HG02623 (cell line): ENCODE data around the gene NRG3.

Source experiments
- ATAC-seq: cut with Tn5 transposase; IDR thresholded peaks from one replicate; pipeline ENCODE4 v1.9.1; 2021; ENCODE audit warnings: moderate library complexity; ENCODE audit not compliant: unreplicated experiment

The NRG3 gene

DNA sequence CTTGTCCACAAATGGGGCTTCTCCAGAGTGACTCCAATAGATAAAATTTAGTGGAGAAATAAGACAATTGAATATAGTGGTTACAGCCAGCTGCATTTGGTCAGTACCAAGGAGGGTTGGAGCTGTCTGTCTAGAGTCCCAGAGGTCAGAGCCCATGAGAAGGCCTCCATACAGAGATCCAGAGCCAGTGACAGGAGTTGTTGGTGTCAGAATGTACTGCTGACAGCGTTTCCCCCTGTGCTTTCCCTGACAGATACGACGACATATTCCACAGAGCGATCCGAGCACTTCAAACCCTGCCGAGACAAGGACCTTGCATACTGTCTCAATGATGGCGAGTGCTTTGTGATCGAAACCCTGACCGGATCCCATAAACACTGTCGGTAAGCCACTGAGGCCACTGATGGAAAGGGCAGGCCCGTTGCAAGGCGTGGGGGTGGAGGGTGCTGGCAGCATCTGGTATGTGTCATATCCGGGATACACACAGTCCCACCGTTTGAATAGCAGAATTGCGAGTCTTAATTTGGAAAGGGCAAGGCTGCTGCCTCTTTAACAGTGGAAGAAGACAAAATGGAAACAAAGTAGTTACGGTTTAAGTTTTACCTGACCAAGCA is 483.6 kb downstream of the NRG3 start:
- ATAC-seq: no peak

DNA sequence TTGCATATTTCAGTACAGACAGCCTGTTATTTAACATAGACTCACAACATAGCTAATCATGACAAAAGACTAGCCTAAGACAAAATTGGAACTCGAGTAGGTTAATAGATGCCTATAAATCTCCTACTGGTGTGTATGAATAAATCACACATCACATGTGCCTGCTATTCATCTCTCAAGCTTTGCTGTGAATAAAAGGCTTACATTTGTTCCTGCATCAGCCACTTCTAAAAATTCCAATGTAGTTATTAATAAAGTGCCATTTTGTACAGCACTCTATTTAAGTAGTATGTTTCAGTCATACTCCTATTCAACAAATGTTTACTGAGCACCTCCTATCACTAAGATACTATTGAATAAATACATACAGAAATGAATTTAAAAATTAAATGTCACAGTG is 486.3 kb downstream of the NRG3 start:
- ATAC-seq: no peak

DNA sequence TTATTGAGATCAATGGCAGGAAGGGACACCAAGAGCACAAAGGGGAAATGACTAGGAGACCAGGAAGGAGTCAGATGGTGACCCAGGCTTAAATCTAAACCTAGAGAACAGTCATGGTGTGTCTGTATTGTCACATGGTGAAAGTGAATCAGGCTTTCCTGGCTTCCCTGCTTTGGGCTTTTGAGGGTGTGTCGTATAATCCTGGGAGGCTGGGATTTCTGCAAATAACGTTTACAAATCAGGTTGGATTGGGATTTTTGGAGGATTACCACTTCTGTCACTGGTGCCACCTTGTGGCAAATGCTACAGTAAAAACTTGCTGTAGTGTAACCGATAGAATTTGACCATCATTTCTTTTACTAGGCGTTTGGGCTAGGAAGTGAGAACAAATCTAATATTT is 502.6 kb downstream of the NRG3 start:
- no peak for ATAC-seq

GRCh38 chr10:82378146-82378545 is 503.2 kb downstream of the NRG3 start:
- no peak for ATAC-seq

DNA sequence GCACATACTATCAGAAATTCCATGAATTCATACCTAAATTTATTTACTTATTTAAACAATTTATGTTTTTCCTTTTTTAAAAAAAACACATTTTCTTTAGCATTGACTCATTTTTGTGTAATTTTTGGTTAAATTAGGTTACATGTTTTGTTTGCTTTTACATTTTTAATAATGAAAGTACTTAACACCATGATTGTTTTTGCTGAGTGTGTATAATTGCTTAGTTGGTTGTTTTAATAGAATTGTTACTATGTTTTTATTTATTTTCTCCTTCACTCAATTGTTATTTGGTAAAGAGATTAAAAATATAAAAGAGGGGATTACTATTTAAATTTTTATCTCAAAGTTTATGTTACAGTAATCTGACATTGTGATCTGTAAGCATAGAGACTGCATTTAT is 508.4 kb downstream of the NRG3 start:
- no peak for ATAC-seq

DNA sequence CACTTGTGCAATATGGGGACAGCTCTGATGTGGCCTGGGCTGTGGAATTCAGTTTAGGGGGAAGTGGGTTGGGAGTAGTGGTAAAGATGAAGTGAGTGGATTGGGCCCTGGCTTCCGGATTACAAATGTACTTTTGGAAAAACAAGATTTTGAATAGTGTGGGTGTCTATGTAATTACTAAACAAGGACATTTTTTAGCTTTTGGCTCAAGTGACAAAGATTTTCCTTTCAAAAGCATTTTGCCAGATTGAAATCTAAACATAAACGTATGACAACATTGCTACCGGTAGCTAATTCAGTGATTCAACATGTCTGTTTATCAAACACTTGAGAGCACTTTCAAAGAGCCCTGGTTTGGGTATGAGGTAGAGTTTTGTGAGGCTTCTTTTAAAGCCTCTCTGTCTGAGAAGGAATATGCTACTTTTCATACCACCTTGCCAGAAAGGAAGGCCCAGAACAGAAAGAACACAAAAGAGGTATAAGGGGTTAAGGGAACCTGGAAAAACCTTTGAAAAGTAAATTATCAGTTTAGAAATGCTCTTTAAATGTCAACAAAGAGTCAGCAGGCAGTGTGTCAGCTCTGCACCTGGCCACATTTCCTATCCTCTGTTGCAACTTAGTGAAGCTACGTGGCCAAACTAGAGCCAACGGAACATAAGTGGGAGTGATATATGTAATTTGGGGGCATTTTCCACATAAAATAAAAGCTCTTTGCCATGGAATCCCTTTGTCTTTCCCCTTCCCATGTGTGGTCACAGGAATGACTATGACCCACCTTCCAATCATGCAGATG is 516.1 kb downstream of the NRG3 start:
- ATAC-seq: no peak

DNA sequence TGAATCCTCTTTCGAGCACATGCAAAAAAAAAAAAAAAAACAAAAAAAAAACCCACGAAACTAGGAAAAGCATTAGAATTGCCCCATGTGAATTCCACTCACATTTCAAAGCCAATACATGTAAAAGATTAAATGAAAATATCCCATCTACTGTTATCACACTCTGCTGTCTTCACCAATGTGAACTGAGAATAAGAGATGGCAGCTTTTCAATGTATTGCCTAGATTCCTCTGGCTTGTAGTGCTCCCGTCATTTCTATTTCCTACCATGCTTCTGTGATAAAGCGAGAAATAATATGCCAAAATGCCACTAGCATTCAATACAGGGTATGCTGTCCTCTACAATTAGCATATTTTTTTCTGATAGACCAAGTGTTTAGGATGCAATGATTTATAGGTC is 517.0 kb downstream of the NRG3 start:
- ATAC-seq: no peak

GRCh38 chr10:82392533-82392932 is 517.5 kb downstream of the NRG3 start:
- no peak for ATAC-seq

DNA sequence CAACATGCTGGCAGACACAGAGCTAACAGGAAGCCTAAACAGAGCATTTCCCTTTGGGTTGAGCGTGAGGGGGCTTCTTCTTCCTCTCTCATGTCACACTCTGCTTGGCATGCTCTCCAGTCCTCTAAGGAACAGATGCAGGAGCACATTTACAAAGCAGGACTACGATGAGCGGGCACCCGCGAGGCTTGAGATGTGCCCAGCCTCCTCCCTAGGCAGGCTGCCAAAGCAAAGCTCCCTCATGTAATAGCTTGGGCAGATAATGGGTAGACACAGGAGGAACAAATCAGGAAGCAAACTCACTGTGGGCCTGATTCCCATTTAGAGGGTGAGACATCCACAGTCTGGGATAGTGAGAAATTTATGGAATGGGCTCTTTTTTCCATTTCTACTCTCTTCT is 519.1 kb downstream of the NRG3 start:
- no peak for ATAC-seq

GRCh38 chr10:82394987-82395386 is 520.0 kb downstream of the NRG3 start:
- no peak for ATAC-seq

DNA sequence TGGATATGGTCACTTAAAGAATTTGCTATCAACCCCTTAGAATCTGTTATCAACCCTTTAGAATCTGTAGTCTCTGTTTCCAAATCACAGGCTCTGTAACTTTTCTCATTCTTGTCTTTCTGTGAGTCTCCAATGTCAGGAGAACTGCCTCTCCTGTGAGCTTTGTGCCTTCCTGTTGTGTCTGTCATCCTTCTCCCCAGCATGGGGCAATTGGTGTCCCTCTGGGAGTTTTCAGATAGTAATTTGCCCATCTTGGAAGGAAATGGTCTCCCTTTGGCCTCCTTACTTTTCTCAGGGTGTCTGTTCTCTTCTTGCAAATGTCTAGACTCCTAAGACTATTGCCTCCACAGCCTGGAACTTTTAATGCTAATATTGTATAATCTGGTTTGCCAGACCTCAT is 521.9 kb downstream of the NRG3 start:
- ATAC-seq: no peak

- no peak for ATAC-seq
Measured at GRCh38 chr10:82397854-82398253, 522.9 kb downstream of the NRG3 start.

DNA sequence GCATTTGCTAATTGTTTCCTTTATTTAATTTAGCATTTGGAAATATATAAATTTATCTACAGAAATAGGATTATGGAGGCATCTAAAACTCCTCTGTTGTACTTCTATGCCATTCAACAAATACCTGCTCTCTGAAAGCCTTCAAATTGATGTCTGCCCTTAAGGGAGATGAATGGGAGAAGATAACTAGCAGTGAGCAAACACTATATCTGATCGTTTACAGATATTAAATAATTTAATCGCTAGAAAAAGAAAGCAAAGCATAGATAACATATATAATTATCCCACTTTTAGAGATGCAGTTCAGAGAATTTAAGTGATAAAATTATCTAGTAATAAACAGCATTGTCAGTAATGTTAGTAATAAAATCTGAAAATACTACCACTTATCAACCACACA is 524.9 kb downstream of the NRG3 start:
- no peak for ATAC-seq

GRCh38 chr10:82400841-82401240 is 525.8 kb downstream of the NRG3 start:
- no peak for ATAC-seq

DNA sequence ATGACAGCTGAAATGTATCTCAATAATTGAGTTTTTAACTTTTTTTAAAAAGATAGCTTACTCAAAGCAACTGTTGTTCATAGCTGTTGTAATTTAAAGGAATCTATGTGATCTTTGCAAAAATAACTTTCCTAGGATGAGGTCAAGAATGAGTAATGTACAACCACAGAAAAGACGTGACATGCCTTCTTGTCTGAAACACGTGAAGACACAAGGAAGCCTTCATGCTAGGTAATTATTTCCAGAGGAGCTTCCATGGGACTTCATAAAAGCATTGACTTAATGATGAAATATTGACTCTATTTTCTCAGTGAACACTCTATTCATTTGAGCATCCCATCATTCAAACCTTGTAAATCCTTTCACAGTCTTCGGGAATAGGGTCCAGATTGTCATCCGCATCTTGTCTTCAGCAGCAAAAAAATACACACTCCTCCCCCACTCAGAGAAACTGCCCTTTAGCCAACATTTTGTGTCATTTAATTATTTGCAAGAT is 528.0 kb downstream of the NRG3 start:
- ATAC-seq: no peak

- no peak for ATAC-seq
Measured at GRCh38 chr10:82409671-82410070, 534.7 kb downstream of the NRG3 start.

DNA sequence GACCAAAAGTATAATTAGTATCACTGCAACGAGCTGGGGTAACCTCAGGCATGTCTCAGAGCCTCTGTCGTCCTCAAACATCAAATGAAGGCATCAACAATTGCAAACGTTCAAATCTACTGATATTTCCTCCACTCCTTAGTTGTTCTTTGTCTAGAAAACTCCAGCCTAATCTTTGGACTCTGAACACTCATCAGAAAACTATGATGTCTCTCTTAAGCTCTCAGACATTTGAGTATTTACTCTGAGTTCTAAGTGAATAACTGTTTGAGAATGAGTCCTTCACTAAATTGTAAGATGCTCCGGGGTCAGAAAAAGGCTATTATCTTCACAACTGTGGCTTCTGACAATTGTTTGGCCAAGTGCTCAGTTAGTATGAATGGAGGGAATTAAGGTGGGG is 536.4 kb downstream of the NRG3 start:
- no peak for ATAC-seq

GRCh38 chr10:82420001-82420400 is 545.0 kb downstream of the NRG3 start:
- no peak for ATAC-seq

DNA sequence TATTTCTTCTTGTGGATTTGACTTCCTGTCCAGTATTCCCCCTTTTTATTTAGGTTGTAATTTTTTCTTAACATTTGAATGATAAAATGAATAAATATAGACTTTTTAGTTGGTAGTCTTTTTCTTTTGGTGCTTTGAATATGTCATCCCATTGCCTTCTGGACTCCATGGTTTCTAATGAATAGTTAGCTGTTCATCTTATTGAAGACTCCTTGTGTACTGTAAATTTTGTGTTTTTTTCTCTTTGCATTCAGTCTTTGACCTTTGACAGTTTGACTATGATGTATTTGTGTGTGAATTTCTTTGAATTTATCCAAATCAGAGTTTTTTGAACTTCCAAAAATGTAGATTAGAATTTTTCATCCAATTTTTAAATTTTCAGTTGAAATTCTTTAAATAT is 554.3 kb downstream of the NRG3 start:
- no peak for ATAC-seq

DNA sequence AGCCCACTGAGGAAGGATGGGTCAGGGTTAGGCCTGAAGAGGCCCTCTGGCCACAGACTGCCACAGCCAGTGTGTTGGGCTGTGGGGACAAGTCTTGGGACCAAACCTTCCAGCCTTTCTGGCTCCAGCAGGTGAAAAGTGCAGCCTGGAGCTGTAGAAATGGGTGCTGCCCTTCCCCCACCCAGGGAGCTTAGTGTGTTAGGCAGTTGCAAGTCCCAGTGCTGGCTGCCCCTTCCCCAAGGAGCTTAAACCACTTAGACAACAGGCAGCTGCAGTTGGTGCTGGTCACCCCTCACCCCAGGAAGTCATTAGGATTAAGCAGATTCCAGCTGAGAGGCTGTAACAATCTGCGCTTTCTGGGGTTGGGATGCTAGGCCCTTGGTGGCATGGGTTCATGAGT is 563.3 kb downstream of the NRG3 start:
- ATAC-seq: no peak

DNA sequence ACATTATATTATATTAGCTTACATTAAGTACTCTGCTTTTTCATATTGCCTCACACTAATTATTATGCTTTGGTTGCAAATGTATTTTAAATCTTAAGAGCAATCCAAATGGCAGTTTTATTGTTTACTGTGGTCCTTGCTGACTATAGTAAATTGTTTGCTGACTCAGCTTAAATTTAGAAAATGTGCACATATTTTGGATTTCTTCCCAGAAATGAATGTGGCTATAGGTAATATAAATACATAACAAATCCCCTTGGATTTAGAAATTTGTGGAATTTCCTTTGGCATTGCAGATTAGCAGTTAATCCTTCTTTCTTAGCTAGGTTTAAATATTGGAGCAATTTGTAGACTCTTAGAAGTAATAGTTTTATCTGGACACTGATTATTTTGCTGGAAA is 565.8 kb downstream of the NRG3 start:
- ATAC-seq: no peak

DNA sequence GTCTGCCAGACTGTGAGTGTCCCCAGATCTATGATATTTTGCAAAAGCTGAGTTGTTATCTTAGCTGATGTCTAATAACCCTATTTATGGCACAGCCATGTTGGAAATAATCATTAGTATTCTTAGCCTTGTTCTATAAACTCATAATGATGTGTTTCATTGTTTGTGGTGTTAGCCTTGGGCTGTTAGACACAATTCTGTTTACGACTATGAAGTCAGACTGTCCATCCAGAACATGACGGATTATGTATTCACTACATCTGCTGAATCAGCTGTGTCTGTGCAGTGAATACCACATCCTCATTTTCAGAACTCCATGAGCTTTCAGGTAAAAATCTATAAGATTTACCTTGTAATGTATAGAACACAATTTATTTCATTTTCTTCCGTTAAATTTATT is 577.1 kb downstream of the NRG3 start:
- ATAC-seq: no peak

DNA sequence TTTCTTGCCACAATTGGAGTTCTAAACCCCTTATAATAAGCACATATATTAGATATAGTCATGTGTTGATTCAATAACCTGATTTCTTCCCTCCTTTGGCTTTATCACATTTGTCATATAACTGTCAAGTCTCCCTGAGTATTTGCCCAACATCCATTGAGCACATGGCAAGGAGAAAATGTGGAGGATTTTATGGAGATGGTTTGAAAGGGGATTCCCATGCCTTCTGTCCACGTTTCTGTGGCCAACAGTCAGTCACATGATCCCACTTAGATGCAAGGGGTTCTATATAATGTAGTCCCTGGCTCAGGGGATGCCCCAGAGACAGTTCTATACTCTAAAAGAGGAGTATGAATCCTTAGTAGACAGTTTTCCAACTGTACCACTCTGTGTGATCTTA is 577.7 kb downstream of the NRG3 start:
- ATAC-seq: no peak
